ENCODE measurements around the gene MAP2K5. TPM values are rescaled to one million over a fixed set of nuclear protein-coding genes. Genes with fewer than 3 reads are reported as not detected.
A peak's percentile ranks its signal among the peaks of the same experiment; 100 is the strongest.

Gene MAP2K5
- total RNA-seq, 1 donor from 2014 or later = 14.9 TPM

DNA sequence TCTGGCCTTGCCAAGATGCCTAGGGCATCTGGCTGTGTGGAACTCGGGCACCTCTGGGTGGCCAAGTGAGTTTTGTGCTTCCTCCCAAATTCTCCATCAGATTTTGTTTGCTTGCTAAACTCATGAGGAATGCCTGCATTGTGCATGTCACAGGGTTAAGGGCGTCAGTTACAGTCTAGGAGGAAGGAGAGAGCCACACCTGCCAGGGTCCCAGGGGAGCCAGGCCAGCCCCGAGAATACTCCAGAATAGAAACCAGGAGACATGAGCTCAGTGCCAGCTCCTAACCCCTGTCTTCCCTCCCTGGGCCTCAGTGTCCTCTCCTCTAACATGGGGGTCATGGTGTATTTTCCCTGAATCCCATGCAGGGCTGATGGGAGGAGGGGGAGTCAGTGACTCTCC lies 260.8 kb downstream of the MAP2K5 start:
- DNase-seq (ENCODE audit: low spot score) = no peak

DNA sequence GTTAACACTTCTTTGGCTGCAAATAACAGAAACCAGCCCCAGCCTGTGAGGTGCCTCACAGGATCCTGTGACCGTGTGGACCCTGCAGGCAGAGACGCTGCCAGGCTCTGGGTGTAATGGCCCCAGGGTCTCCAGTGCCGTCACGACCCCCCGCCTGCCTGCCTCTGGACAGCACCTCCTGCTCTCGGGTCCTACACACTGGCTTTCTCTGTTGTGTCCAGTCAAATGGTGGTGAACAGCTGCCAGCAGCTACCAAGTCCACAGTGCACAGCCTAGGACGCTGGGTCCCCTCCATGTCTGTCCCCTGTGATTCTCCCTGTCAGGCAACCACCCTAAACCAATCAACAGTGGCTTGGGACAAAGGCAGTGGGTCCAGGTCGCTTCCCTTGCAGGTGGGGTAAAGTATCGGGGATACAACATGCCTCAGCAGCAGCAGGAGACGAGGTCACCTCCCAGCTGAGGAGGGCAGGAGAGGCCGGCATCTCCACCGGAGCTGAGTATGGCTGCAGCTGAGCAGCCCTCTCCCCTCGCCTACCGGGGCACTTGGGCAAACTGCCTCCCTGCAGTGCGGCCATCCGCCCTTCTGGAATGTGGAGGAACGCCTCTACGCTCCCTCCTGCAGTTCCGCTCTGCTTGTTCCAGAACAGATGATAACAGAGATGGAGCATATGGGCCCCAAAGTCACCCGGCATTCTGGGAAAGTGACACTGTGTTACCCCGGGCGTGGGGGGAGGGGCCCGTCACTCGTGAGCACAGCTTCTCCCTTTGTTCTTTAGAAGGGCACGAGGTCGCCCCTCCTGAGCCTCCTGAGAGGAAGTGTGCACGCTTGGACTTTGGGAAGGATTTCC lies 261.7 kb downstream of the MAP2K5 start:
- no peak for DNase-seq (ENCODE audit: low spot score)

DNA sequence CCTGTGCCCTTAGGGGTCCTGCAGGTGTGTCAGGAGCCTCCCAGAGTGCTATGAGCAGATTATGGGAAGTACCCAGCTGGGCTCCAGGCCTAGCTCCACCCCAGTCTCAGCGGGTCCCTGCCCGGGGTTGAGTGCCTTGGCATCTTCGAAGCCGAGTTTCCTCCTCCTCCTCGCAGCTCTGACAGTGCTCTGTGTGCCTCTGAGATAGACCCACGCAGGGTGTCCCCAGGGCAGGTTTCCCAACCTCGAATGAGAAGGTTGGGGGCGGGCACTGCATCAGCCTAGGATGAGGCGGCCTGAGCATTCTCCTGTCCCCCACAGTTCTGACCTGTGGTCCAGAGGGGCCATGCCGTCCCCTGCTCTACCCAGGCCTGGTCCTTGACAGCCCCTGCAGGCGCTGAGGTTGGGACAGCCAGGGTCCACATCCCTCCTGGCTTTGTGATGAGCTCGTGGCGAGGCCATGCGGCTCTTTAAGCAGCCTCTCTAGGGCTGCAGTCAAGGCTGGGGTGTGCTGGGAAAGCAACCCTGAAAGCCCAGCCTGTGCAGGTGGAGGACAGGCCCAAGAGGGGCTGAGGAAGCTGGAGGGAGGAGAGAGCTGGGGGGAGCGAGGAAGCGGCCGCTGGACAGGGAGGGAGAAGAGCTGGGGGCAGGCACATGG lies 262.6 kb downstream of the MAP2K5 start:
- no peak for DNase-seq (ENCODE audit: low spot score)

DNA sequence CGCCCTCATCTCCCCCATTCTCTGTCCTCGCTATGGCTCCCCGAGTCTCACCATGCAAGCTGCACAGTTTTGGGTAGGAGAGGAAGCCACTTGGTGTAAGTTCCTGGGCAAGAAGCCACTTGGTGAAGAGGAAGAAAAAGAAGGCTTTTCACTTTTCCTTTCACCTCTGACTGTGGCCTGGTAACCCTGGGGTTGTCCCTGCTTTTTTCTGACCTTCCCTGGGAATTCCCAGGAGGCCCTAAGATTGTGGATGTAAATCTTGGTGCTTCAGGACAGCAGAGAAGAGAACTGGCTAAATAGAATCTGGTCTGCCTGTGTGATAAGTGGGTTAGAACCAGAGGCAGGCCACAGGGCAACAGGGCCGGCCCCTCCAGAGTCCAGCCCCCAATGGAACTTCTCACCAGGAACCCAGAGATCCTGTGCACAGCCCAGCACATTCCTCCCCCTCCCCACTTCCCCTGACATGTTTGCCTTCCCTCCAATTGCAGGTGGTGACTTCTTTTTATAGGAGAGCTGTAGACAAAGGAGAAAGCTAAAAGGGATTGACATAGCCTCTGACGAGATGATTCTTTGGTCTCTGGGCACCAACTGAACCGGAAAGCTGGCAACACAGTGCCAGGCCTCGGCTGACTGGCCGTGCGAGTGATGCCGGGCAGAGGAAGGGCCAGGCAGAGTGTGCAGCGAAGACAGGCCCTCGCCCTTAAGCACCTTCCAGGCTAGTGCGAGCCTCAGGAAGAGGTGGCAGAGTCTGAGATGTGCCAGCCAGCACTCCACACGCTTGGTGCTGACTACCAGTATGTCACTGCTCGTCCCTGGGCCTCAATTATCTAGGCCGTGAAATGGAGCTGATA lies 263.4 kb downstream of the MAP2K5 start:
- DNase-seq (ENCODE audit: low spot score) = peak; percentile 76

DNA sequence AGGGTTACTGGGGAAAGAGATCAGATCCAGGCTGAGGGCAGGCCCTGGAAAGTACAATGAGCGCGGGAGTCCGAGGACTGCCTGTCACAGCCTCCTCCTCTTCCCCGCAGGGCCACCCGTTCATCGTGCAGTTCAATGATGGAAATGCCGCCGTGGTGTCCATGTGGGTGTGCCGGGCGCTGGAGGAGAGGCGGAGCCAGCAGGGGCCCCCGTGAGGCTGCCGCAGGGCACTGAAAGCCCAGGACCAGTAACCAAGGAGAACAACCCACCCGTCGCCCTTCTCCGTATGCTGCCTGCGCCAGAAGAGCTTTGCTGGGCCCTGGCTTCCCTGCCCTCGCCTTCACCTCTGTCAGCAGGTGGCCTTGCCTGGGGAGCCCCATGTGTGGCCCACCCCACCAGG lies 264.0 kb downstream of the MAP2K5 start:
- DNase-seq (ENCODE audit: low spot score) = peak; percentile 67

DNA sequence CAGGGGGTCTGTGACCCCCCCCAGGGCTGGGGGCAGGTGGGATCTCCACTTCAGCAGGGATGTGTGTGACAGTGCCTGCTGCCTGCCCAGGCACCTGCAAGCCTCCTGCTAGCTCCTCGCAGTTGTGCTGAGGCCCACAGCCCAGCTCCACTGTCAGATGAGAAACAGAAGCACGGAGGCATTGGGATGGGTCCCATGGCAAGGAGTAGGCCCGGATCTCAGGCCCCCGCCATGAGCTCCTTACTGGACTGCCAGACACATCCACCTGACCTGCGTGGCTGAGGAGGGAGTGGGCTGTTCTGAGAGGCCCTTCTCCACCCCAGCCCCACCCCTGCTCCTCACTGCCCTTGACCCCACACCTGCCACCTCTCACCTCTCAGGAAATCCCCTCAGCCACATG lies 264.6 kb downstream of the MAP2K5 start:
- DNase-seq (ENCODE audit: low spot score) = peak; percentile 71

DNA sequence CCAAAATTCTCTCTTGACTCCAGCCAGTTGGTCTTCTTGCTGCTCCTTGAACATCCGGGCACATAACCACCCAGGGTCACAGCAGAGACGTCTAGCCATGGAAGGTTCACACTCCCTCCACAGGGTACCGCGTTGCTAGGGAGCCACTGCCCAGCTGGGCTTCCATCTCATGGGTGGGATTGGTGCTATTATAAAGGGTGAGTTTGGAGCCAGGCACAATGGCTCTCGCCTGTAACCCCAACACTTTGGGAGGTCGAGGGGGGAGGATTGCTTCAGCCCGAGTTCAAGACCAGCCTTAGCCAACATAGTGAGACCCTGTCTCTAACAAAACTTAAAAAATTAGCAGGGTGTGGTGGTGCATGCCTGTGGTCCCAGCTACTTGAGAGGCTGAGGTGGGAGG lies 265.3 kb downstream of the MAP2K5 start:
- peak; percentile 69 for DNase-seq (ENCODE audit: low spot score)

DNA sequence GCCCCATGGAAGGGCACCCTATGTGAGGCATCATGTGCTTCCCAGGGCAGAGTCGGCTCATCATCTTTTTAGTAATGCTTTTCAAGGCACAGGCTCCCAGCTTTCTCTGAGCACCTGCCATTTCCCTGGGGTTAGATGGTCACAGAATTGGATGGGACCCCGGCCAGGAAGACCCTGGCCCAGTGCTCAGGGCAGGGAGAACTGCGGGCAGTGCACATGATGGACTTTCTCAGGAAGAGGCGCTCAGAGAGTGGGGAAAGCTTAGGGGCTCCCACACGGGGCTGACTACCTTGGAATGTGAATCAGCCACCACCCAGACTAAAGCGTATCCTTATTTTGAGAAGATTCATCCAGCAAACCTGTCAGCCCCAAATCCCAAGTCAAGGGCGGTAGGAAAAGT lies 266.3 kb downstream of the MAP2K5 start:
- DNase-seq (ENCODE audit: low spot score) = peak; percentile 49

DNA sequence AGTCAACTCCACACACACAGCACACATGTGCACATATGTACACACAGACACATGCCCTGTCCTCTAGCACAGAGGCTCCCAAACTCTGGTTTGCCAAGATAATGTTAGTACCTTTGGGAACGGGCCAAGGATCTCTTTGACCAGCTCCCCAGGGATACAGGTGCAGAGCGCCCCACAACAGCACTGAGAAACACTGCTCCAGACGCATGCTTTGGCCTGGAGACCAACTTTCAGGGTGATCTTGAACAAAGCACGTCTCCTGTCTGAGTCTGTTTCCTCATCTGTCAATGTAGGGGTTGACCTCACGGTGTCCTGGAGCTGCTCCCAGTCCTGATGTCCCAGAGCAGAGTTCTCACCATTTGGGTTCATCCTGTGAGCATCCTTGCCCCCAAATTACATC lies 266.9 kb downstream of the MAP2K5 start:
- peak; percentile 53 for DNase-seq (ENCODE audit: low spot score)

DNA sequence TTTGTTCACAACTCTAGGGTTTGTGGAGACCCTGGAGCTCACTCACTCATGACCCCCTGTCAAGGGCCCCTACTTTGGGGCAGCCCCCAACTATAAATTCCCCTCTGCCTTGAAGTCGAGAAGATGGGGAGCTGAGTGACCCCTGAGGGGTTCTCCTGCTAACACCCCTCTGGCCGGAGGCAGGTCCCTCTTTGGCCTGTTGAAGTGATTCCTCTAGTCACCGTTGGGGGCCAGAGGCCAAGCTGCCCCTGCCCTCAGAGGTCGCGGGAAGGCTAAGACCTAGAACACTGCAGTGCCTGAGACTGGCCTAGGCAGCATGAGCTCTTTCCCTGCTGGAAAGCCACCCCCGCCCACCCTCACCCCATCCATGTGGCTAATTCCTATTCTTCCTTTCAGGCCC lies 267.4 kb downstream of the MAP2K5 start:
- DNase-seq (ENCODE audit: low spot score) = peak; percentile 65

DNA sequence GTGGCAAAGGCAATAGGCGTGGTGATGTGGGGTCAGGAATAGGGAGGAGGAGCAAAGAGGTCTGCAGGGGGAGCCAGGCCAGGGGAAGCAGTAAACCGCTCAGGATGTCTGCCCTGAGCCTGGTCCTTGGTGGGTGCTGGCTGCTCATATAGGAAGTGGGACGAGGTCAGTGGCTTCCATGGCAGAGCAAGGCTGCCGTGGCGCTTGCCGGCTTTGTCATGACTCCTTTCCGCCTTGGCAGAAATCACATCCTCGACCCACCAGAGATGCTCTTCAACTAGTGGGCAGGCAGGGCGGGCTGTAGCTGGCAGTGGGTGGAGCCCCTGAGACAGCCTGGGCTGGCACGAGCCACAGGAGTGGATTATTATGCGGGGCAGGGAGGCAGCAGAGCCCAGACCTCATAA lies 269.7 kb downstream of the MAP2K5 start:
- peak; percentile 84 for DNase-seq (ENCODE audit: low spot score)

DNA sequence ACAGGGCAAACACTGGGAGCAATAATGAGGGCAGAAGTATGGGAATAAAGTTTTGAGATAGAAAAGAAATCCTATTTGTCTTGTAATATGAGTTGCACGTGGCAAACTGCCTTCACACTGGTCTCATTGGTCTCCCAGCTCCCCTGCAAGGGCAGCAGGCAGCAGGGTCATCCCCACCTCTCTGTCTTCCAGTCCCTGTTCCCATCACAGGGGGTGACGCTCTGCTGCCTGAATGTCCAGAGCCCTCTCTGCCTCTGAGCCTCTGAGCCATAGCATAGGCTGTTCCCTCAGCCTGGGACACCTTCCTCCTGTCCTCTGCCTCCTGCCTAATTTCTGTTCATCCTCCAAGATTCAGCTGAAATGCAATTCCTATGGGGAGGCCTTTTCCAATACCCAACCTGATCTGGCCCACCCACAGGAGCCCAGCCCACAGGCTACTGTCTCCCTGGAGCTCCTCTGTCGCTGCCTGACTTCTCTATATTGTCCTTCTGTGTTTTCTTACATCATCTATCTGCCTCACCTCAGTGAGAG lies 270.7 kb downstream of the MAP2K5 start:
- peak; percentile 26 for DNase-seq (ENCODE audit: low spot score)

DNA sequence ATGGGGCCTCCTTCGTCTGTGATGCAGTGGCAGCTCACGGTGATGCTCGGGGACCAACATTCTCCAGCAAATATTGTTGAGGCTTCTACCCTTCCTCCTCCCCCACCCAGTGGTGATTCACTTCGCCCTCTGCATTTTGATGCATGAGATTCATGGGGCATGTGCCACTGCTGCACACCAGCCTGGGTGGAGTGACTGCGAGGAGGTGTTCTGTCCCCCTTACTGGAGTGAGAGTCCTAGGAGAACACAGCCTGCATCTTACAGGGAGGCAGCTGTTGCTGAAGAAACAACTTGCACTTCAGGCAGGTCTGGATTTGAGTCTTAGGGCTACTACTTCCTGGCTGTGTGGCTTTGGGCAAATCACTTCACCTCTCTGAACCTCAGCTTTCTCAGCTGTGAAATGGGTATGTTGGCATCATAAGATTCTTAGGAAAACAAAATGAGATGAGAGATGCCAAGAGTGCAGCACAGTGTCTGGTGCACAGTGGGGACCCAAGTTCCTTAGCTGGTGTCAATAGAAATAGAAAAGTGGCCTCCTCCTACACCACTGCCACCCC lies 272.6 kb downstream of the MAP2K5 start:
- peak; percentile 60 for DNase-seq (ENCODE audit: low spot score)

DNA sequence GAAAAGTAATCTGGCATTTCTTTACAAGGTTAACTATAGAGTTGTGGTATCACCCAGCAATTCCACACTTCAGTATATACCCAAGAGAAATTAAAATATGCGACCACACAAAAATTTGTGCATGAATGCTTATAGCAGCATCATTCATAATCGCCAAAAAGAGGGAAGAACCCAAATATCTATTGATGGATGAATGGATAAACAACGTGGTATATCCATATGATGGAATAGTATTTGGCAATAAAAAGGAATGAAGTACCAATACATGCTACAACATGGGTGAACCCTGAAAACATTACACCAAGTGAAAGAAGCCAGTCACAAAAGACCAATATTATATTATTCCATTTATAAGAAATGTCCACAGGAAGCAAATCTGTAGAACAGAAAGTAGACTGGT lies 274.2 kb downstream of the MAP2K5 start:
- DNase-seq (ENCODE audit: low spot score) = no peak

DNA sequence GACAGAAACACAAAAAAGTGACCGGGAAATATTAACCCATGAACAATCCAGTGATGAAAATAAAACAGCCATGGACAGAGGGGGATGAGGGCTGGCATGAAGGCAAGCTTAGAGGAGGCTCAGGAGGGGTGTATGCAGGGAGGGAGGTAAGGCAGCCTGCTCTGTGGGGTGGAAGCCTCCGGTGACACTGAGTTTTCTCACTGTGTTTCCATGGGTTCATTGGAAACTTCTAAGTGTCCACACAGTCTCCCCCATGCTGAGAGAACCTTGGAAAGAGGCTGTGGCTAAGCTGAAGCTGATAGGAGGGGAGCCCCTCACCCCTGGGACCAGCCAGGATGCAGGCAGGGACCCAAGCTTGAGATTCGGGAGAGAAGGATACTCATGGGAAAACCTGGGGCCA lies 276.0 kb downstream of the MAP2K5 start:
- no peak for DNase-seq (ENCODE audit: low spot score)

DNA sequence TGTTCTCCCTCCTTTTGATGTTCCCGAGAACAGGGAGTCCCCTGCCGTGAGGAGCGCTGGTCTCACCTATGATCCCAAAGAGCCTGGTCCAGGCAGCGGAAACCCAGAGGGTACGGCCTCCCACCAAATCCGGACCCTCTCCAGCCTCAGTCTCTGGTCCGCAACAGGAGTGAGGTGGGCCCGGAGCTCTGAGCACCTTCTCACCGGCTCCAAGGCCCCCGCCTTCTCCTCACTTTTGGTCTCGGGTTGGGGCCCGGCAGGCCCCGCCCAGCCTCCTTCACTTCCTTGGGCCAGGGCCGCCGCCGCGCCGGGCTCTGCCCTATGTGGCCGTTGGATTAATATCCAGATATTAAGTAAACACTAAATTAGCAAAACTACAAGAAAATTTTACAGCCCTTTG lies 277.1 kb downstream of the MAP2K5 start:
- DNase-seq (ENCODE audit: low spot score) = no peak

DNA sequence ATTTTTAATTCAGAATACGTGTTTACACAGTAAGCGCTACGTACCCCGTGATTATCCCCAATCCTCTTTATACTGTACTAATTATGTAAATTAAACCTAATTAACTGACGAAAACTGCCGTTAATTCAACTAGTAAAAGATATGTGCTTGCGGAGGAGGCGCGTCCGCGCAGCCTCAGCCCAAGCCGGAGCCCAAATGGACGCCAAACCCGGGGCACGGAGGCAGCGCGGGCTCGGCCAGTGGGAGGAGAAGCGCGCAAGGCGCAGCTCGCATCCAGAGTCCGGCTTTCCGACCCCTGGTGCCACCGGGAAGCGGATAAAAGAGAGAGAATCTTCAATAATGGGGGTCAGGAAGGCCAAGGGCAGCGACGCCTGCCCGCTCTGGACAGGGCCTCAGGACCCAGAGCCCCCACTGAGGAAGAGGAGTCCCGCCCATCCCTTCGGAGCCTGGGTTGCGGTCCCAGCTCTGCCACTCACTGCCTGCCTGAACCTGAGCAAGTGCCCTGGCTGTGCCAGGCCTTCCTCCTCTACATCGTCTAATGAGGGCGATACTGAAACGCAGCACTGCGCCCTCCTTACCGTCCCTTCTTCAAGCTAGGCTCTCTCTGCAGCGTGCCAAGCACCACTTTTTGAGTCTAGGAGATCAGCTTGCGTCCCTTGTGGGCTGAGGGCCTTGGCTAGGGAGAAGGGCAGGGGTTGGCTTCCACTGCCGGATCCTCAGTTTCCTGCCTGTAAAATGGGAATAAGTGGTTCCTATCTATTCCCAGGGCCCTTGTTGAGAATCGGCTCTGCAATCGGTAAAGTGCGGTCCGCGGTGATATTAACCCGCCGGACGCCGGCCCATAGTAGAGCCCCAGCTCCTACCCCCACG lies 277.9 kb downstream of the MAP2K5 start:
- no peak for DNase-seq (ENCODE audit: low spot score)

DNA sequence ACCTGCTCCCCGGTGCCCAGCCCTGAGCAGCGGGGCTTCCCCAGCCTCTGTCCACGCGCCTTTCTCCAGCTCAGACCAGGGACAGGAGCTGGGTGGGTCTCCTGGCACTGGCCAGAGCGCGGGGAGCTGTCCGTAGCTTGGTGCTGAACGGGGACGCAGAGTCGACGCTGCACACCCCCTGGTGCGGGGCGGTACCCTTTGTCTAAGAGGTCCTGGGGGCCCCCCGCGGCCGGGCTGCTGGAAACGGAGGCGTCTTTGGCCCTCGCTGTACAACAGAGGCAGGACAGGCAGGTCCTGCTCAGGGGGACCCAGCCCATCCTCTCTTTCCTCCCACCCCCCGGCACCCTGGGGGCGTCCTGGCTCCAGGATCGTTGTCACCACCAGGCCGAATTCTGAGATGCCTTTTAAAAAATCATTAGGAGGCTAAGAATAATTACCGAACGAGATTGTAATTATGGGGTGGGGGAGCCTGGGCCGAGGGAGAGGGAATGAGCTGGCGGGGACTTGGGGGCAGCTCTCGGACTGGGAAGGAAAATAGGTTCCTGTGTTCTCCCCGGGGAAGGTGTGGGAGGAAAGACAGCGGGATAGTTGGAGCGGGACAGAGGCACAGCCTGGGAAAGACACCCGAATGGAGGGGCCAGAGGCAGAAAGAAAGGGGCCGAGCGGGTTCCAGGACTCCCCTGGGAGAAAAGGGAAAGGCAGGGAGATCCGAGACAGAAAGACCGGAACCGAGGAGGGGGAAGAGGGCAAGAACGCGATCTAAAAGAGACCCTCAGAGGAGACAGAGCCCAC lies 278.7 kb downstream of the MAP2K5 start:
- no peak for DNase-seq (ENCODE audit: low spot score)

DNA sequence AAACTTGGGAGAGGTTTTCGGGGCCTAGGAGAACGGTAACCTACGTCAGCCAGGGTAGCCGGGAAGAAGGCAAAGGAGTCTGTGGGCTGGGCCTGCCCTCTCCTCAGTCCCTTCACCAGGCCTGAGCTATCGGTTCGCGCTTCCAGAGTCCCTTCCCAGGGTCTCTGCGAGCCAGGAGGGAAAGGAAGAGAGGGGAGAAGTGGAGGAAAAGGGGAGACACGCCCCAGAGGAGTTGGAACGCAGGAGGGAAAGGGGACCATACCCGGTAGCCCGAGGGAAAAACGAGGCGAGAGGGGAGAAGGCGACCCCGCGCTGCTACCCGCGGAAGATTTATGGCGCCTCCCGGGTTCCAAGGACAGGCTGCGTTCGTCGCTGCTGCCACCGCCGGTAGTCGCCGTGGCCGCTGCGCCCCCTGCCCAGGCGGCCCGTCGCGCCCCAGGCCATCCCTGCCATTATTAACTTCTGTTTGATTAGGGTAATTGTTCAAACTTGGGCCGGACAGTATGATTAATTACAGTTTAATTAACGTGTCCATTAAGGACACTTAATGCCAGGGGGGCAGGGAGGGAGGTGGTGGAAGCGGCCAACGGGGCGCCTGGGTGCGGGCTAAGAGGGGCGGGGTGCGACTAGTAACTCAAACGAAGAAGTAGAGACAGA lies 279.4 kb downstream of the MAP2K5 start:
- DNase-seq (ENCODE audit: low spot score) = no peak

Data from mesenteric fat pad (tissue), 1 donor.